HL-60 (cell line): ENCODE data around the gene KDELR3.

ENCODE experiments used
- CTCF ChIP-seq: IDR thresholded peaks from one replicate; pipeline ENCODE4 v1.5.1; 2011; ENCODE audit warnings: low read length, control low read depth, inconsistent platforms; ENCODE audit not compliant: insufficient read depth
- POLR2AphosphoS5 ChIP-seq: IDR thresholded peaks from 2 replicates; pipeline ENCODE4 v1.6.1; 2012; ENCODE audit warnings: low read depth

GRCh38 chr22:38423512-38424503 is 44.1 kb upstream of the KDELR3 start:
- TF ChIP-seq CTCF: no peak
- no peak for TF ChIP-seq POLR2AphosphoS5
